PC-3 (cell line): ENCODE results near the gene APOL1. TPM values are rescaled to one million over a fixed set of nuclear protein-coding genes. Genes with fewer than 3 reads are reported as not detected.

Experiments
- ATAC-seq: fragments of 200-7000 bp; cut with Tn5 transposase; 2 replicates; pipeline ENCODE4 v1.9.1; 2020; ENCODE audit warnings: mild to moderate bottlenecking, moderate library complexity
- BruUV-seq: library from RNA; stranded (reverse); fragments of 400-500 nt; replicated peaks from 2 replicates; lab custom pipeline; 2021; lab: Mats Ljungman, UMichigan
- CTCF ChIA-PET: fragments of 300-600 bp; sonication (Branson Sonifier 250); formaldehyde crosslinking; loops from one replicate; lab custom pipeline; 2022; ENCODE audit warnings: antibody characterized with exemption; lab: Charles Lee
- POLR2A ChIA-PET: fragments of 300-600 bp; sonication (Branson Sonifier 250); formaldehyde crosslinking; loops from one replicate; lab custom pipeline; 2022; ENCODE audit warnings: antibody characterized with exemption; ENCODE audit not compliant: unreplicated experiment; lab: Charles Lee
- DNase-seq: peaks from one replicate; pipeline ENCODE4 v3.0.0-alpha.2; 2015
- H2AFZ ChIP-seq: fragments of 300-600 bp; sonication (generic); 2 replicates; pipeline ENCODE4 v1.6.0; 2016; ENCODE audit warnings: antibody characterized with exemption, low read length
- H3F3A ChIP-seq: fragments of 300-600 bp; sonication (generic); one replicate; pipeline ENCODE4 v1.6.0; 2017; ENCODE audit warnings: antibody characterized with exemption, low read length, control low read depth, mild to moderate bottlenecking; ENCODE audit not compliant: unreplicated experiment
- H3K27ac ChIP-seq: fragments of 300-600 bp; sonication (generic); 2 replicates; pipeline ENCODE4 v1.5.1; 2016; ENCODE audit warnings: mild to moderate bottlenecking, low read length
- H3K27me3 ChIP-seq: fragments of 300-600 bp; sonication (generic); 2 replicates; pipeline ENCODE4 v1.6.1; 2016; ENCODE audit warnings: low read length, mixed read lengths
- H3K36me3 ChIP-seq: fragments of 300-600 bp; sonication (generic); 2 replicates; pipeline ENCODE4 v1.6.1; 2016; ENCODE audit warnings: low read depth, mixed run types, low read length, mixed read lengths
- H3K4me1 ChIP-seq: fragments of 300-600 bp; sonication (generic); 2 replicates; pipeline ENCODE4 v1.5.1; 2016; ENCODE audit warnings: low read length; ENCODE audit not compliant: insufficient read depth
- H3K4me2 ChIP-seq: fragments of 300-600 bp; sonication (generic); 2 replicates; pipeline ENCODE4 v1.6.0; 2016; ENCODE audit warnings: low read length
- H3K4me3 ChIP-seq: fragments of 300-600 bp; sonication (generic); 2 replicates; pipeline ENCODE4 v1.5.1; 2016; ENCODE audit warnings: mild to moderate bottlenecking, low read length, mixed read lengths
- H3K79me2 ChIP-seq: fragments of 300-600 bp; sonication (generic); 2 replicates; pipeline ENCODE4 v1.6.1; 2017; ENCODE audit warnings: low read length, mixed read lengths
- H3K9ac ChIP-seq: fragments of 300-600 bp; sonication (generic); 2 replicates; pipeline ENCODE4 v1.6.0; 2016; ENCODE audit warnings: mild to moderate bottlenecking, low read length
- H3K9me2 ChIP-seq: fragments of 300-600 bp; sonication (generic); replicated peaks from 2 replicates; pipeline ENCODE4 v1.6.1; 2016; ENCODE audit warnings: mixed run types, low read length, mixed read lengths
- H3K9me3 ChIP-seq: fragments of 300-600 bp; sonication (generic); 2 replicates; pipeline ENCODE4 v1.6.1; 2016; ENCODE audit warnings: low read length, mixed read lengths
- H4K20me1 ChIP-seq: fragments of 300-600 bp; sonication (generic); 2 replicates; pipeline ENCODE4 v1.6.1; 2016; ENCODE audit warnings: low read length, mixed read lengths
- EZH2 ChIP-seq: fragments of 300-600 bp; sonication (generic); IDR thresholded peaks from one replicate; pipeline ENCODE4 v1.6.1; 2017; ENCODE audit warnings: antibody characterized with exemption, mild to moderate bottlenecking, low read length; ENCODE audit not compliant: unreplicated experiment
- EZH2phosphoT487 ChIP-seq: fragments of 300-600 bp; sonication (generic); IDR thresholded peaks from 2 replicates; pipeline ENCODE4 v1.6.1; 2018; ENCODE audit warnings: mild to moderate bottlenecking, antibody characterized with exemption, low read length, borderline replicate concordance
- intact Hi-C: fragments of 100-400 bp; cut with micrococcal nuclease; formaldehyde crosslinking; loops from 2 replicates; pipeline ENCODE4 v1.9.0; 2023
- microRNA-seq: library from miRNA; unstranded; fragments of <30 nt; microRNA quantifications from one replicate; pipeline ENCODE4 v1.1.0, GENCODE V29; 2020; ENCODE audit not compliant: unreplicated experiment
- total RNA-seq: library from RNA; depleted of rRNA; stranded (reverse); fragments of >200 nt; gene quantifications from 2 replicates; pipeline ENCODE4 v1.2.3, GENCODE V29; 2014; rRNA removed
- TF ChIP-seq, protein P1 (sequence below): fragments of 300-600 bp; sonication (generic); conservative IDR thresholded peaks from 2 replicates; pipeline ENCODE4 v1.5.1; 2017; ENCODE audit warnings: antibody characterized with exemption, low read depth, mild to moderate bottlenecking, low read length

The APOL1 gene
- total RNA-seq, 1 experiment from 2014 or later: not detected

DNA sequence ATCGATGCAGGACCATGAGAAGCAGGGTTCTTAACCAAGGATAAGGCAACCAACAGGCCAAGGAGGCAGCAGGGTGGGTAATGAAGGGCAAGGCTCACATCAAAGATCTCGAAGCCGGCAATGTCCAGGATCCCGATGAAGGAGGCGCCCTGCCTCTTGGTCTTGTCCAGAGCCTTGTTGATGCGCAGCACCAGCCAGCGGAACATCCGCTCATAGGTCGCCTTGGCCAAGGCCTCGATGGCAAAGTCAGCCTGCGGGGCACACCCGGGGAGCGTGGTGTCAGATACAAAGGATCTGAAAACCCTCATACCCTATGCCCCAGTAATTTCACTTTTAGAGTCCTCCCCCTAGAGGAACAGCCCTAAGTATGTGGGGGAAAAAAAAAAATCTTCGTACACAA lies 63.5 kb downstream of the APOL1 start:
- intact Hi-C loops: no loop called here
- no peak overlapping the region for H3K9ac ChIP-seq
- H3K36me3 ChIP-seq: peaks cover 70% of the 10 kb centered on the region
- no peaks in the 10 kb centered on the region for H3K9me3 ChIP-seq
- no peak overlapping the region for H3K27ac ChIP-seq
- no peak overlapping the region for H2AFZ ChIP-seq
- ChIA-PET CTCF (no interaction called here), POLR2A (no interaction called here)
- H3K79me2 ChIP-seq: peaks cover 4% of the 10 kb centered on the region; the same call in 1 of the 2 replicates
- 0 out of 2 replicates have a peak, but pooled peaks cover 3% of the 10 kb centered on the region for H3K4me1 ChIP-seq
- no peak overlapping the region for H3K4me3 ChIP-seq
- TF ChIP-seq EZH2phosphoT487: no peak
- TF ChIP-seq, protein P1, sequence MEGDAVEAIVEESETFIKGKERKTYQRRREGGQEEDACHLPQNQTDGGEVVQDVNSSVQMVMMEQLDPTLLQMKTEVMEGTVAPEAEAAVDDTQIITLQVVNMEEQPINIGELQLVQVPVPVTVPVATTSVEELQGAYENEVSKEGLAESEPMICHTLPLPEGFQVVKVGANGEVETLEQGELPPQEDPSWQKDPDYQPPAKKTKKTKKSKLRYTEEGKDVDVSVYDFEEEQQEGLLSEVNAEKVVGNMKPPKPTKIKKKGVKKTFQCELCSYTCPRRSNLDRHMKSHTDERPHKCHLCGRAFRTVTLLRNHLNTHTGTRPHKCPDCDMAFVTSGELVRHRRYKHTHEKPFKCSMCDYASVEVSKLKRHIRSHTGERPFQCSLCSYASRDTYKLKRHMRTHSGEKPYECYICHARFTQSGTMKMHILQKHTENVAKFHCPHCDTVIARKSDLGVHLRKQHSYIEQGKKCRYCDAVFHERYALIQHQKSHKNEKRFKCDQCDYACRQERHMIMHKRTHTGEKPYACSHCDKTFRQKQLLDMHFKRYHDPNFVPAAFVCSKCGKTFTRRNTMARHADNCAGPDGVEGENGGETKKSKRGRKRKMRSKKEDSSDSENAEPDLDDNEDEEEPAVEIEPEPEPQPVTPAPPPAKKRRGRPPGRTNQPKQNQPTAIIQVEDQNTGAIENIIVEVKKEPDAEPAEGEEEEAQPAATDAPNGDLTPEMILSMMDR: no peak
- TF ChIP-seq EZH2: no peak
- H3K4me2 ChIP-seq: no peak overlapping the region
- H3K27me3 ChIP-seq: no peaks in the 10 kb centered on the region
- DNase-seq: no peak
- H3F3A ChIP-seq: no peaks in the 10 kb centered on the region
- BruUV-seq: no TSS peak
- no peaks in the 10 kb centered on the region for H3K9me2 ChIP-seq
- 0 out of 2 replicates have a peak, but pooled peaks cover 2% of the 10 kb centered on the region for H4K20me1 ChIP-seq
- ATAC-seq: no peak

Small RNA genes lying within 50 kb of the gene (microRNA-seq; reads per million reads assigned to microRNA genes)
- 0.75 reads per million for gene MIR6819

Other genes with a start within 250 kb of the APOL1 start
- gene RBFOX2, start 224.3 kb upstream of the APOL1 start, total RNA-seq: 75.1 and 82.5 TPM in 2 replicates
- 0.23 TPM in 1 of 2 replicates, not detected in the other for gene APOL3, start 92.4 kb upstream of the APOL1 start, total RNA-seq
- 0.04 TPM in 1 of 2 replicates, not detected in the other for gene APOL4, start 51.3 kb upstream of the APOL1 start, total RNA-seq
- 9.7 and 15.7 TPM in 2 replicates for gene APOL2, start 13.6 kb upstream of the APOL1 start, total RNA-seq
- gene MYH9, start 134.8 kb downstream of the APOL1 start, total RNA-seq: 357 and 546 TPM in 2 replicates
- 49.6 and 52.5 TPM in 2 replicates for gene TXN2, start 228.5 kb downstream of the APOL1 start, total RNA-seq